C1 segment of cervical spinal cord (tissue), 14 donors: Measurements from ENCODE around the gene FIGNL1.
"Not testable (repeated sequence)": the region's sequence is repeated elsewhere in the genome, so short reads cannot be mapped to it uniquely, and the experiment has no call there.

Experiments
- DNase-seq, 14 donors: peaks; one replicate each; lab custom pipeline; 2025; lab: John Stamatoyannopoulos, UW

Gene FIGNL1

GRCh38 chr7:50470250-50471163 lies 20.4 kb upstream of the FIGNL1 start:
- DNase-seq: no peak

GRCh38 chr7:50469181-50469580 lies 19.0 kb upstream of the FIGNL1 start:
- no peak for DNase-seq

GRCh38 chr7:50467817-50468610 lies 17.9 kb upstream of the FIGNL1 start:
- peak in 13 of 14 donors; percentile 3 to 70 (median 52) for DNase-seq

GRCh38 chr7:50466815-50467585 lies 16.9 kb upstream of the FIGNL1 start:
- DNase-seq: no peak

GRCh38 chr7:50463035-50463434 lies 12.9 kb upstream of the FIGNL1 start:
- peak in 1 of 14 donors; percentile 12 for DNase-seq

- no peak for DNase-seq
Observed at GRCh38 chr7:50462361-50462760, 12.2 kb upstream of the FIGNL1 start.

- no peak for DNase-seq
Observed at GRCh38 chr7:50461695-50462094, 11.5 kb upstream of the FIGNL1 start.

GRCh38 chr7:50459183-50459582 lies 9.0 kb upstream of the FIGNL1 start:
- not testable (repeated sequence) for DNase-seq

GRCh38 chr7:50458651-50459050 lies 8.5 kb upstream of the FIGNL1 start:
- not testable (repeated sequence) for DNase-seq

GRCh38 chr7:50456371-50457123 lies 6.4 kb upstream of the FIGNL1 start:
- DNase-seq: peak in 1 of 14 donors; percentile 25

GRCh38 chr7:50455658-50456057 lies 5.5 kb upstream of the FIGNL1 start:
- DNase-seq: no peak

GRCh38 chr7:50454968-50455367 lies 4.8 kb upstream of the FIGNL1 start:
- no peak for DNase-seq

- DNase-seq: peak in 1 of 14 donors; percentile 62
Observed at GRCh38 chr7:50450590-50451032, 461 bp upstream of the FIGNL1 start.

GRCh38 chr7:50449501-50449880 lies 659 bp downstream of the FIGNL1 start:
- DNase-seq: no peak

GRCh38 chr7:50448823-50449222 lies 1.3 kb downstream of the FIGNL1 start:
- DNase-seq: no peak

GRCh38 chr7:50446542-50446960 lies 3.6 kb downstream of the FIGNL1 start:
- DNase-seq: no peak

GRCh38 chr7:50436133-50436806 lies 13.9 kb downstream of the FIGNL1 start:
- DNase-seq: no peak

- DNase-seq: no peak
Observed at GRCh38 chr7:50431722-50432305, 18.3 kb downstream of the FIGNL1 start.

GRCh38 chr7:50431316-50431715 lies 18.8 kb downstream of the FIGNL1 start:
- peak in 1 of 14 donors; percentile 19 for DNase-seq

GRCh38 chr7:50428911-50429310 lies 21.2 kb downstream of the FIGNL1 start:
- DNase-seq: no peak
